ENCODE measurements around the gene TCN1. TPM values are rescaled to one million over a fixed set of nuclear protein-coding genes. Genes with fewer than 3 reads are reported as not detected.
"Not testable (repeated sequence)": the region's sequence is repeated elsewhere in the genome, so short reads cannot be mapped to it uniquely, and the experiment has no call there.

TCN1 gene
- total and polyA plus RNA-seq, 9 donors: 0.48 TPM; not detected in 8

GRCh38 chr11:59899532-59899931 lies 33.2 kb upstream of the TCN1 start:
- no peak overlapping the region for H3K27ac ChIP-seq
- no peaks in the 10 kb centered on the region for H3K27me3 ChIP-seq
- no peak overlapping the region for H3K4me3 ChIP-seq
- DNase-seq: no peak
- H3K9me3 ChIP-seq: no peaks in the 10 kb centered on the region
- H3K4me1 ChIP-seq (ENCODE audit: insufficient read depth): no peaks in the 10 kb centered on the region
- no peaks in the 10 kb centered on the region for H3K36me3 ChIP-seq
- intact Hi-C loops (cut with DNase I): no loop called here
- WGBS, 3 donors: 79 to 88% (median 86%) methylated on average over 11 of the region's 11 CpGs
- TF ChIP-seq, protein P1, sequence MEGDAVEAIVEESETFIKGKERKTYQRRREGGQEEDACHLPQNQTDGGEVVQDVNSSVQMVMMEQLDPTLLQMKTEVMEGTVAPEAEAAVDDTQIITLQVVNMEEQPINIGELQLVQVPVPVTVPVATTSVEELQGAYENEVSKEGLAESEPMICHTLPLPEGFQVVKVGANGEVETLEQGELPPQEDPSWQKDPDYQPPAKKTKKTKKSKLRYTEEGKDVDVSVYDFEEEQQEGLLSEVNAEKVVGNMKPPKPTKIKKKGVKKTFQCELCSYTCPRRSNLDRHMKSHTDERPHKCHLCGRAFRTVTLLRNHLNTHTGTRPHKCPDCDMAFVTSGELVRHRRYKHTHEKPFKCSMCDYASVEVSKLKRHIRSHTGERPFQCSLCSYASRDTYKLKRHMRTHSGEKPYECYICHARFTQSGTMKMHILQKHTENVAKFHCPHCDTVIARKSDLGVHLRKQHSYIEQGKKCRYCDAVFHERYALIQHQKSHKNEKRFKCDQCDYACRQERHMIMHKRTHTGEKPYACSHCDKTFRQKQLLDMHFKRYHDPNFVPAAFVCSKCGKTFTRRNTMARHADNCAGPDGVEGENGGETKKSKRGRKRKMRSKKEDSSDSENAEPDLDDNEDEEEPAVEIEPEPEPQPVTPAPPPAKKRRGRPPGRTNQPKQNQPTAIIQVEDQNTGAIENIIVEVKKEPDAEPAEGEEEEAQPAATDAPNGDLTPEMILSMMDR (IDR thresholded peaks at IDR 0.05): no peak
- TF ChIP-seq POLR2A (IDR thresholded peaks at IDR 0.05) (no peak), EP300 (IDR thresholded peaks at IDR 0.05) (no peak)

DNA sequence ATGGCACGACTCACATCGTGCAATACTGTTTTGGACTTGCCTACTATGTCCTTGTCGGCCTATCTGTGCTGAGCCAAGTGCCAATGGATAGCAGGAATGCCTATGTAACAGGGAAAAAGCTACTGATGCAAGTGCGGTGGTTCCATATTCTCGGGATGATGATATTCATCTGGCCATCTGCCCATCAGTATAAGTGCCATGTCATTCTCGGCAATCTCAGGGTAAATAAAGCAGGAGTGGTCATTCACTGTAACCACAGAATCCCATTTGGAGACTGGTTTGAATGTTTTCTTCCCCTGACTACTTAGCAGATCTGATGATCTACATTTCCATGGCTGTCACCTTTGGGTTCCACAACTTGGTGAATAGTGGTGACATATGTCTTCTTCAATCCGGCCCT lies 32.4 kb upstream of the TCN1 start:
- no peaks in the 10 kb centered on the region for H3K36me3 ChIP-seq
- intact Hi-C loops (cut with DNase I): no loop called here
- no peaks in the 10 kb centered on the region for H3K4me1 ChIP-seq (ENCODE audit: insufficient read depth)
- H3K27me3 ChIP-seq: no peaks in the 10 kb centered on the region
- TF ChIP-seq EP300 (IDR thresholded peaks at IDR 0.05): no peak
- TF ChIP-seq, protein P1 (IDR thresholded peaks at IDR 0.05): no peak
- TF ChIP-seq POLR2A (IDR thresholded peaks at IDR 0.05): no peak
- no peak overlapping the region for H3K4me3 ChIP-seq
- H3K27ac ChIP-seq: no peak overlapping the region
- no peak for DNase-seq
- H3K9me3 ChIP-seq: no peaks in the 10 kb centered on the region
- 86 to 92% (median 90%) methylated on average over 7 of the region's 7 CpGs for WGBS, 3 donors

DNA sequence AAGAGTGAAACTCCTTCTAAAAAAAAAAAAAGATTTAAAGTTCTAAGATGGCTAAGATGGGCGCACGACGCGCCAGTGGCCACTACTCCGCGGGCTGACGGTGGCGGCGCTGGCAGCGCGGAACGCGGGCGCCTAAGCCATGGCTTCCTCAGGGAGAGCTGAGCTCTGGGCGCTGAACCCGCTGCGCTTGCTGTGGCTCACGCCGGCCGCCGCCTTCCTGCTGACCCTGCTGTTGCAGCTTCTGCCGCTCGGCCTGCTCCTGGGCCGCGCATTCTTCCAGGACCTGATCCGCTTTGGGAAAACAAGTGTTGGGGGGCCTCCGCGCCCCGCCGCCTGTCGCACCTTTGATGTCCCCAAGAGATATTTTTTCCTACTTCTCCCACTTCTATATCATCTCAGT lies 31.8 kb upstream of the TCN1 start:
- Histone ChIP-seq H3K36me3 (no peaks in the 10 kb centered on the region), H3K27ac (no peak overlapping the region), H3K9me3 (no peaks in the 10 kb centered on the region), H3K27me3 (no peaks in the 10 kb centered on the region), H3K4me1 (ENCODE audit: insufficient read depth) (no peaks in the 10 kb centered on the region), H3K4me3 (no peak overlapping the region)
- intact Hi-C loops (cut with DNase I): no loop called here
- 94 to 97% (median 96%) methylated on average over 31 of the region's 31 CpGs for WGBS, 3 donors
- no peak for TF ChIP-seq POLR2A (IDR thresholded peaks at IDR 0.05)
- TF ChIP-seq, protein P1 (IDR thresholded peaks at IDR 0.05): no peak
- no peak for TF ChIP-seq EP300 (IDR thresholded peaks at IDR 0.05)
- DNase-seq: no peak

DNA sequence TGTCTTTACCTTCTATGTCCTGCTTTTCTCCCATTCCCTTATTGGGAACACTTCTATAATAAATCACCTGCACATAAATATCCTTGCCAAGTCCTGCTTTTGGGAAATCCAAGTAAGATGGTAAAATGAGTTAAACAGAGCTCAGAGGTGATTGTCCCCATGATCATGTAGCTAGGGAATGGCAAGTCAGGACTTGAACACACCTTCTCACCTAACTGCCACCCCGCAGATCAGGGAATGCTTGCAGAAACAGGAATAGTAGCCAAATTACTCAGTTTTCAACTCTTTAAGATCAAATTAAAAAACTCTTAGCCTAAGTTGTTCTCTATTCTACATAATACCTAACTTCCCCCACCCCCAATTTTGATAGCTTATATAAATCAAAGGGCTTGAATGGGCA lies 28.3 kb upstream of the TCN1 start:
- Histone ChIP-seq H3K27me3 (no peaks in the 10 kb centered on the region), H3K9me3 (no peaks in the 10 kb centered on the region), H3K4me3 (no peak overlapping the region), H3K27ac (no peak overlapping the region), H3K36me3 (no peaks in the 10 kb centered on the region), H3K4me1 (ENCODE audit: insufficient read depth) (no peaks in the 10 kb centered on the region)
- 91 to 96% (median 95%) methylated on average over 1 of the region's 1 CpG for WGBS, 3 donors
- intact Hi-C loops (cut with DNase I): no loop called here
- DNase-seq: no peak
- TF ChIP-seq EP300 (IDR thresholded peaks at IDR 0.05) (no peak), POLR2A (IDR thresholded peaks at IDR 0.05) (no peak)
- TF ChIP-seq, protein P1 (IDR thresholded peaks at IDR 0.05): no peak

DNA sequence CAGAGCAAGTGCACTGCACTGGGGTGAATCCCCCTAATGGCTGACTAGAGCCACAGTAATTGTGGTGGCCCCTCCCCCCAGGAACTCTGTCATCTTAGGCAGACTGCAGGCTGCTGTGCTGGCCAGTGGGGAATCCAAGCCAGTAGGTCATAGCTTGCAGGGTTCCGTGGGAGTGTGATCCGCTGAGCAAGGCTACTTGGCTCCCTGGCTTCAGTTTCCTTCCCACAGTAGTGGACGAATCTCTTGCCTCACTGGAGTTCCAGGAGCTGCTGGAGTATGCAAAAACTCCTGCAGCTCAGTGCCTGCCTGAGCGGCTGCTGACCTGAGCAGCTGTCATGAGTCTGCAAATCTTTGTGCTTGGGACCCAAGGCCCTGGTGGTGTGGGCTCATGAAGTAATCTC lies 25.5 kb upstream of the TCN1 start:
- no peak for DNase-seq
- H3K9me3 ChIP-seq: no peaks in the 10 kb centered on the region
- H3K36me3 ChIP-seq: no peaks in the 10 kb centered on the region
- WGBS, 3 donors: 19 to 25% (median 24%) methylated on average over 4 of the region's 4 CpGs
- no peaks in the 10 kb centered on the region for H3K27me3 ChIP-seq
- intact Hi-C loops (cut with DNase I): no loop called here
- no peak overlapping the region for H3K27ac ChIP-seq
- H3K4me1 ChIP-seq (ENCODE audit: insufficient read depth): no peaks in the 10 kb centered on the region
- no peak for TF ChIP-seq EP300 (IDR thresholded peaks at IDR 0.05)
- TF ChIP-seq POLR2A (IDR thresholded peaks at IDR 0.05): no peak
- TF ChIP-seq, protein P1 (IDR thresholded peaks at IDR 0.05): no peak
- H3K4me3 ChIP-seq: no peak overlapping the region

GRCh38 chr11:59887156-59887555 lies 20.9 kb upstream of the TCN1 start:
- H3K9me3 ChIP-seq; H3K27ac ChIP-seq; H3K27me3 ChIP-seq; DNase-seq; H3K4me3 ChIP-seq; H3K36me3 ChIP-seq; H3K4me1 ChIP-seq (ENCODE audit: insufficient read depth); intact Hi-C loops (cut with DNase I): not testable (repeated sequence)
